ENCODE data around the gene RRP12.

Gene RRP12

DNA sequence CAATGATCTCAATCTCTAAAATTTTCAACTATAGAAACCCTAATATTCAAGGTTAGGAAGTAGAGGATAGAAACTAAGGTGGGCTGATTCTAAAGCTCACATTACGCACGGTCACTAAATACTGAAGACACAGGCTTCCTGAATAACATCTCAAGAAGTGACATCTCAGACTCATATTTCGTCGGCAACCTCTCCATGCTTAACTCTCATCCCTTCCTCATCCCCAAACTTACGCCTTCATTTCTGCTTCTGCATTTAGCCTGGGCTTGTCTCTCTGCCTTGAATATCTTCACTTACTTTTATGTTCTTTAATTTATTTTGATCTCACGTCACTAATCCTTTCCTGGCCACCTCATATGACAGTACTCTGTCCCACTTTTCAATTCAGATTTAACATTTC lies 34.1 kb upstream of the RRP12 start:
- Histone ChIP-seq H3K27me3 (ENCODE audit: insufficient read depth, poor library complexity, severe bottlenecking) (no peaks in the 10 kb centered on the region), H3K4me3 (replicated peaks; ENCODE audit: insufficient read depth, low read length) (no peak overlapping the region), H3K27ac (replicated peaks) (no peak overlapping the region)
- TF ChIP-seq GABPA (IDR thresholded peaks at IDR 0.05; ENCODE audit: low read depth) (no peak), POLR2AphosphoS5 (IDR thresholded peaks at IDR 0.05; ENCODE audit: low read depth) (no peak), SPI1 (IDR thresholded peaks at IDR 0.05; ENCODE audit: borderline replicate concordance, low read depth) (no peak)
- TF ChIP-seq, protein P1, sequence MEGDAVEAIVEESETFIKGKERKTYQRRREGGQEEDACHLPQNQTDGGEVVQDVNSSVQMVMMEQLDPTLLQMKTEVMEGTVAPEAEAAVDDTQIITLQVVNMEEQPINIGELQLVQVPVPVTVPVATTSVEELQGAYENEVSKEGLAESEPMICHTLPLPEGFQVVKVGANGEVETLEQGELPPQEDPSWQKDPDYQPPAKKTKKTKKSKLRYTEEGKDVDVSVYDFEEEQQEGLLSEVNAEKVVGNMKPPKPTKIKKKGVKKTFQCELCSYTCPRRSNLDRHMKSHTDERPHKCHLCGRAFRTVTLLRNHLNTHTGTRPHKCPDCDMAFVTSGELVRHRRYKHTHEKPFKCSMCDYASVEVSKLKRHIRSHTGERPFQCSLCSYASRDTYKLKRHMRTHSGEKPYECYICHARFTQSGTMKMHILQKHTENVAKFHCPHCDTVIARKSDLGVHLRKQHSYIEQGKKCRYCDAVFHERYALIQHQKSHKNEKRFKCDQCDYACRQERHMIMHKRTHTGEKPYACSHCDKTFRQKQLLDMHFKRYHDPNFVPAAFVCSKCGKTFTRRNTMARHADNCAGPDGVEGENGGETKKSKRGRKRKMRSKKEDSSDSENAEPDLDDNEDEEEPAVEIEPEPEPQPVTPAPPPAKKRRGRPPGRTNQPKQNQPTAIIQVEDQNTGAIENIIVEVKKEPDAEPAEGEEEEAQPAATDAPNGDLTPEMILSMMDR (IDR thresholded peaks at IDR 0.05; ENCODE audit: insufficient read depth, low read length), result no peak
- TF ChIP-seq, protein P2, sequence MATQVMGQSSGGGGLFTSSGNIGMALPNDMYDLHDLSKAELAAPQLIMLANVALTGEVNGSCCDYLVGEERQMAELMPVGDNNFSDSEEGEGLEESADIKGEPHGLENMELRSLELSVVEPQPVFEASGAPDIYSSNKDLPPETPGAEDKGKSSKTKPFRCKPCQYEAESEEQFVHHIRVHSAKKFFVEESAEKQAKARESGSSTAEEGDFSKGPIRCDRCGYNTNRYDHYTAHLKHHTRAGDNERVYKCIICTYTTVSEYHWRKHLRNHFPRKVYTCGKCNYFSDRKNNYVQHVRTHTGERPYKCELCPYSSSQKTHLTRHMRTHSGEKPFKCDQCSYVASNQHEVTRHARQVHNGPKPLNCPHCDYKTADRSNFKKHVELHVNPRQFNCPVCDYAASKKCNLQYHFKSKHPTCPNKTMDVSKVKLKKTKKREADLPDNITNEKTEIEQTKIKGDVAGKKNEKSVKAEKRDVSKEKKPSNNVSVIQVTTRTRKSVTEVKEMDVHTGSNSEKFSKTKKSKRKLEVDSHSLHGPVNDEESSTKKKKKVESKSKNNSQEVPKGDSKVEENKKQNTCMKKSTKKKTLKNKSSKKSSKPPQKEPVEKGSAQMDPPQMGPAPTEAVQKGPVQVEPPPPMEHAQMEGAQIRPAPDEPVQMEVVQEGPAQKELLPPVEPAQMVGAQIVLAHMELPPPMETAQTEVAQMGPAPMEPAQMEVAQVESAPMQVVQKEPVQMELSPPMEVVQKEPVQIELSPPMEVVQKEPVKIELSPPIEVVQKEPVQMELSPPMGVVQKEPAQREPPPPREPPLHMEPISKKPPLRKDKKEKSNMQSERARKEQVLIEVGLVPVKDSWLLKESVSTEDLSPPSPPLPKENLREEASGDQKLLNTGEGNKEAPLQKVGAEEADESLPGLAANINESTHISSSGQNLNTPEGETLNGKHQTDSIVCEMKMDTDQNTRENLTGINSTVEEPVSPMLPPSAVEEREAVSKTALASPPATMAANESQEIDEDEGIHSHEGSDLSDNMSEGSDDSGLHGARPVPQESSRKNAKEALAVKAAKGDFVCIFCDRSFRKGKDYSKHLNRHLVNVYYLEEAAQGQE (IDR thresholded peaks at IDR 0.05; ENCODE audit: insufficient replicate concordance, low read depth), result no peak
- DNase-seq (ENCODE audit: low read depth in 1 of 2, low spot score in 1 of 2), result no peak

DNA sequence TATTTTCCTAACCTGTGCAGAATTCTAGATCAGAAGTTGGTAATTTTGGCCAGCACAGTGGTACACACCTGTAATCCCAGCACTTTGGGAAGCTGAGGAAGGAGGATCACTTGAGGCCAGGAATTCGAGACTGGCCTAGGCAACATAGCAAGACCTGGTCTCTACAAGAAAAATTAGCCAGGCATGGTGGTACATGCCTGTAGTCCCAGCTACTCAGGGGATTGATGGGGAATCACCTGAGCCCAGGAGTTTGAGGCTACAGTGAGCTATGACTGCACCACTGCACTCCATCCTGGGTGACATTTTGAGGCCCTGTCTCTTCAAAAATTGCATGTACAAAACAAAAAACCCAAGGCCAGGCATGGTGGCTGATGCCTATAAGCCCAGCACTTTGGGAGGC lies 33.4 kb upstream of the RRP12 start:
- TF ChIP-seq, protein P1 (IDR thresholded peaks at IDR 0.05; ENCODE audit: insufficient read depth, low read length), result no peak
- TF ChIP-seq POLR2AphosphoS5 (IDR thresholded peaks at IDR 0.05; ENCODE audit: low read depth), result no peak; the same call in 1 of the 2 replicates
- Histone ChIP-seq H3K27ac (replicated peaks) (no peak overlapping the region), H3K27me3 (ENCODE audit: insufficient read depth, poor library complexity, severe bottlenecking) (no peaks in the 10 kb centered on the region), H3K4me3 (replicated peaks; ENCODE audit: insufficient read depth, low read length) (no peak overlapping the region)
- DNase-seq (ENCODE audit: low read depth in 1 of 2, low spot score in 1 of 2), result no peak

DNA sequence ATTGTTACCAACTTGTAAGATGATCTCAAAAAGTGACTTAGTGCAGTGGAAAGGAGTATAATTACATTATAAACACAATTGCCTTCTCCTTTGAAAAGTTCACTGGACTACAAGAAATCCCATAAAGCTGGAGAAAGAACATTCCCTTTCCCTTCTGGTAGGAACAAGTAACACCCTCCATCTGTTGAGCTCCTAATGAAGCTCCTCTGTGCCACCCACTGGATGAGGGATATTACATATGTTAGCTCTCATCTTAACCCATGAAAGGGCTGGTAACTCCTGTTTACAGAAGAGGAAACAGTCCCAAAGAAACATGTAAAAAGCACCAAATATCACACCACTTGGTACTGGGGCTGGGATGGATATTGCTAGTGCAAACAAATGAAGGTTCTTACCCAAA lies 32.9 kb upstream of the RRP12 start:
- TF ChIP-seq, protein P2 (IDR thresholded peaks at IDR 0.05; ENCODE audit: insufficient replicate concordance, low read depth), result no peak
- TF ChIP-seq GABPA (IDR thresholded peaks at IDR 0.05; ENCODE audit: low read depth) (no peak), POLR2AphosphoS5 (IDR thresholded peaks at IDR 0.05; ENCODE audit: low read depth) (no peak; the same call in 1 of the 2 replicates), SPI1 (IDR thresholded peaks at IDR 0.05; ENCODE audit: borderline replicate concordance, low read depth) (no peak)
- TF ChIP-seq, protein P1 (IDR thresholded peaks at IDR 0.05; ENCODE audit: insufficient read depth, low read length), result no peak
- no peaks in the 10 kb centered on the region for H3K27me3 ChIP-seq (ENCODE audit: insufficient read depth, poor library complexity, severe bottlenecking)
- H3K4me3 ChIP-seq (replicated peaks; ENCODE audit: insufficient read depth, low read length), result no peak overlapping the region
- no peak overlapping the region for H3K27ac ChIP-seq (replicated peaks)
- DNase-seq (ENCODE audit: low read depth in 1 of 2, low spot score in 1 of 2), result no peak

DNA sequence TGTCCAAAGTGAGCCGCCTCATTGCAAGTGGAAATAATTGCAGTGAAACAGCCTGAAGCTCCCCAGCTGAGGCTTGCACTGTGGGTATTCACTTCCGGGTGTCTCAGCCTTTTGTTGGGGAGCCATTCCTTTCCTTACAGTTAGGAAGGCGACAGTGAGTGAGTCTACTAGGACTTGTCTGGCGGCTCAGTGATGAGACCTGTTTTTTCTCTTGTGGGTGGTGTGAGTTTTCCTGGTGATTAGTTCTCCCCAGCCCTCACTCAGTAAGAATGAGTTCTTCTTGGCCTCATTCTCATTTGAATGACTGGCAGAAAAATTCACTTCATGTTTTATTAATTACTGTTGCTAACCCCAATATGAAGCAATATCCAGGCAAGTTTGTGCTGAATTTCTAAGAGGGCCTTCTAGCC lies 27.4 kb upstream of the RRP12 start:
- Histone ChIP-seq H3K27ac (replicated peaks) (peak overlapping the region; percentile 93), H3K27me3 (ENCODE audit: insufficient read depth, poor library complexity, severe bottlenecking) (no peaks in the 10 kb centered on the region), H3K4me3 (replicated peaks; ENCODE audit: insufficient read depth, low read length) (peak overlapping the region; percentile 89)
- peak in 1 of 2 experiments; percentile 68 for DNase-seq (ENCODE audit: low read depth in 1 of 2, low spot score in 1 of 2)
- TF ChIP-seq, protein P1 (IDR thresholded peaks at IDR 0.05; ENCODE audit: insufficient read depth, low read length), result no peak
- TF ChIP-seq POLR2AphosphoS5 (IDR thresholded peaks at IDR 0.05; ENCODE audit: low read depth) (0 out of 2 replicates have a peak, but pooled peaks have one; percentile 11), SPI1 (IDR thresholded peaks at IDR 0.05; ENCODE audit: borderline replicate concordance, low read depth) (no peak)
